Peyer's patch (tissue), 4 donors: ENCODE data around the gene B3GAT1. TPM values are rescaled to one million over a fixed set of nuclear protein-coding genes. Genes with fewer than 3 reads are reported as not detected.

ENCODE experiments used
- DNase-seq, 3 donors: peaks; one replicate each; pipeline ENCODE4 v3.0.0-alpha.2; 2017 to 2019
- H3K27ac ChIP-seq, 4 donors: fragments of 200-600 bp; sonication (generic); one replicate each; pipeline ENCODE4 v1.5.1; 2016 to 2019
- H3K27me3 ChIP-seq, 2 donors: fragments of 200-600 bp; sonication (generic); one replicate each; pipeline ENCODE4 v1.5.1; 2019
- H3K36me3 ChIP-seq, 3 donors: fragments of 200-600 bp; sonication (generic); one replicate each; pipeline ENCODE4 v1.5.1; 2016 to 2019
- H3K4me1 ChIP-seq, 4 donors: fragments of 200-600 bp; sonication (generic); one replicate each; pipeline ENCODE4 v1.5.1; 2016 to 2019
- H3K4me3 ChIP-seq, 4 donors: fragments of 200-600 bp; sonication (generic); 1 replicate in 3 of 4; 2 replicates in 1 of 4; pipeline ENCODE4 v1.5.1; 2016 to 2019; ENCODE audit warnings: mild to moderate bottlenecking in 1 of 4
- H3K9me3 ChIP-seq, 4 donors: fragments of 200-600 bp; sonication (generic); one replicate each; pipeline ENCODE4 v1.5.1; 2016 to 2019; ENCODE audit warnings: mild to moderate bottlenecking in 1 of 4
- CTCF ChIP-seq, 6 experiments: fragments of 450-650 bp in 4 of 6; fragments of 200-600 bp in 2 of 6; sonication (generic) in 1 of 6; IDR thresholded peaks; one replicate each; pipeline ENCODE4 v1.5.1; 2017 to 2019; ENCODE audit warnings: antibody characterized with exemption in 6 of 6, mild to moderate bottlenecking in 3 of 6, moderate library complexity in 1 of 6
- POLR2A ChIP-seq, 2 donors: fragments of 450-650 bp; IDR thresholded peaks; one replicate each; pipeline ENCODE4 v1.5.1; 2017; ENCODE audit warnings: antibody characterized with exemption in 2 of 2, mild to moderate bottlenecking in 2 of 2, moderate library complexity in 2 of 2
- total RNA-seq, 4 donors: library from RNA; depleted of rRNA; stranded (reverse); fragments of >200 nt; gene quantifications; one replicate each; pipeline ENCODE4 v1.1.0, GENCODE V29; 2016

Gene B3GAT1
- total RNA-seq, 4 donors from 2014 or later = 0.35 to 3.3 (median 0.54) TPM; not detected in 1

GRCh38 chr11:134443246-134443645 is 31.2 kb upstream of the B3GAT1 start:
- Histone ChIP-seq H3K4me1 (no peaks in the 10 kb centered on the region), H3K27ac (no peak overlapping the region), H3K27me3 (no peaks in the 10 kb centered on the region), H3K9me3 (no peaks in the 10 kb centered on the region), H3K36me3 (no peaks in the 10 kb centered on the region), H3K4me3 (no peak overlapping the region)
- TF ChIP-seq POLR2A (IDR thresholded peaks at IDR 0.05) (no peak), CTCF (IDR thresholded peaks at IDR 0.05) (no peak)
- DNase-seq = no peak

- Histone ChIP-seq H3K4me3 (no peak overlapping the region), H3K27me3 (no peaks in the 10 kb centered on the region), H3K9me3 (no peaks in the 10 kb centered on the region), H3K36me3 (no peaks in the 10 kb centered on the region), H3K27ac (no peak overlapping the region), H3K4me1 (no peaks in the 10 kb centered on the region)
- DNase-seq = no peak
- TF ChIP-seq POLR2A (IDR thresholded peaks at IDR 0.05) (no peak), CTCF (IDR thresholded peaks at IDR 0.05) (no peak)
Measured at GRCh38 chr11:134442246-134442645, 30.2 kb upstream of the B3GAT1 start.

- no peak for TF ChIP-seq CTCF (IDR thresholded peaks at IDR 0.05)
- TF ChIP-seq POLR2A (IDR thresholded peaks at IDR 0.05) = no peak
- no peak for DNase-seq
- Histone ChIP-seq H3K4me3 (no peak overlapping the region), H3K9me3 (no peaks in the 10 kb centered on the region), H3K27me3 (no peaks in the 10 kb centered on the region), H3K4me1 (no peaks in the 10 kb centered on the region), H3K36me3 (no peaks in the 10 kb centered on the region), H3K27ac (no peak overlapping the region)
Measured at GRCh38 chr11:134441706-134442105, 29.7 kb upstream of the B3GAT1 start.

GRCh38 chr11:134441281-134441680 is 29.2 kb upstream of the B3GAT1 start:
- Histone ChIP-seq H3K4me1 (no peaks in the 10 kb centered on the region), H3K36me3 (no peaks in the 10 kb centered on the region), H3K27me3 (no peaks in the 10 kb centered on the region), H3K27ac (no peak overlapping the region), H3K9me3 (no peaks in the 10 kb centered on the region), H3K4me3 (no peak overlapping the region)
- no peak for DNase-seq
- TF ChIP-seq CTCF (IDR thresholded peaks at IDR 0.05) = no peak
- TF ChIP-seq POLR2A (IDR thresholded peaks at IDR 0.05) = no peak

GRCh38 chr11:134440851-134441250 is 28.8 kb upstream of the B3GAT1 start:
- Histone ChIP-seq H3K9me3 (no peaks in the 10 kb centered on the region), H3K4me3 (no peak overlapping the region), H3K27me3 (no peaks in the 10 kb centered on the region), H3K27ac (no peak overlapping the region), H3K4me1 (no peaks in the 10 kb centered on the region), H3K36me3 (no peaks in the 10 kb centered on the region)
- TF ChIP-seq POLR2A (IDR thresholded peaks at IDR 0.05) (no peak), CTCF (IDR thresholded peaks at IDR 0.05) (no peak)
- no peak for DNase-seq
